ENCODE results near the gene PCYOX1L.

GRCh38 chr5:149412783-149413476, 55.1 kb downstream of the PCYOX1L start:
- TF ChIP-seq CTCF (conservative IDR thresholded peaks at IDR 0.05 in 1 of 2, IDR thresholded peaks at IDR 0.05 in 1 of 2; ENCODE audit: low read depth in 1 of 2, low read length in 2 of 2) (no peak), EZH2 (IDR thresholded peaks at IDR 0.05; ENCODE audit: low read length, missing control alignments) (no peak)

Data from fibroblast of lung (primary cell).